ENCODE data around the gene NCF4.

DNA sequence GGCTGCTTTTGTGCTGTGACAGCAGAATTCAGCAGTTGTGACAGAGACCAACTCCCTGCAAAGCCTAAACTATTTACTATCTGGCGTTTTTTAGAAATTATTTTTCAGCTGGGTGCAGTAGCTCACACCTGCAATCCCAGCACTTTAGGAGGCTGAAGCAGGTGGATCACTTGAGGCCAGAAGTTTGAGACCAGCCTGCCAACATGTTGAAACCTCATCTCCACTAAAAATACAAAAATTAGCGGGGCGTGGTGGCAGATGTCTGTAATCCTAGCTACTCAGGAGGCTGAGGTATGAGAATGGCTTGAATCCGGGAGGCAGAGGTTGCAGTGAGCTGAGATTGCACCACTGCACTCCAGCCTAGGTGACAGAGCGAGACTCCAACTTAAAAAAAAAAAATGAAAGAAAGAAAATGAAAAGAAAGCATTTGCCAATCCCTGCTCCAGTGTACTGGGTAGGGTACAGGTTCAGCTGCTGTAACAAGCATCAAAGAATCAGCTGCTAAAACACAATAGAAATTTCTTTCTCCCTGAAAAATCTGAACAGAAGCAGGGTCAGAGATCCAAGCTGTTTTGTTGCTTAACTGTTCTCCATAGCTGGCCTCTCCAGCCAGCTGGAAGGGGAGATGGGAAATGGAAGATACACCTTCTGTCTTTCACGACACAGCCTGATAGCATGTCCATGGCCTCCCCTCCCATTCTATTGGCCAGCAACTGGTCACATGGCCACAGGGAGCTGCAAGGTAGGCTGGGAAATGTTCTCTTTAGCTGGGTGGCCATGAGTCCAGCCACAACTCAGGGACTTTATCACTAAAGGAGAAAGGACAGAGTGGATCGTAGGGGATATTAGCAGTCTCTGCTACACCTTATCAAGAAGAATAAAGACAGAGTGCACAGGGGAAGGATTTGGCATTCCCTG is 8.5 kb upstream of the NCF4 start:
- TF ChIP-seq, protein P1, sequence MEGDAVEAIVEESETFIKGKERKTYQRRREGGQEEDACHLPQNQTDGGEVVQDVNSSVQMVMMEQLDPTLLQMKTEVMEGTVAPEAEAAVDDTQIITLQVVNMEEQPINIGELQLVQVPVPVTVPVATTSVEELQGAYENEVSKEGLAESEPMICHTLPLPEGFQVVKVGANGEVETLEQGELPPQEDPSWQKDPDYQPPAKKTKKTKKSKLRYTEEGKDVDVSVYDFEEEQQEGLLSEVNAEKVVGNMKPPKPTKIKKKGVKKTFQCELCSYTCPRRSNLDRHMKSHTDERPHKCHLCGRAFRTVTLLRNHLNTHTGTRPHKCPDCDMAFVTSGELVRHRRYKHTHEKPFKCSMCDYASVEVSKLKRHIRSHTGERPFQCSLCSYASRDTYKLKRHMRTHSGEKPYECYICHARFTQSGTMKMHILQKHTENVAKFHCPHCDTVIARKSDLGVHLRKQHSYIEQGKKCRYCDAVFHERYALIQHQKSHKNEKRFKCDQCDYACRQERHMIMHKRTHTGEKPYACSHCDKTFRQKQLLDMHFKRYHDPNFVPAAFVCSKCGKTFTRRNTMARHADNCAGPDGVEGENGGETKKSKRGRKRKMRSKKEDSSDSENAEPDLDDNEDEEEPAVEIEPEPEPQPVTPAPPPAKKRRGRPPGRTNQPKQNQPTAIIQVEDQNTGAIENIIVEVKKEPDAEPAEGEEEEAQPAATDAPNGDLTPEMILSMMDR (IDR thresholded peaks at IDR 0.05) = no peak
- TF ChIP-seq POLR2A (IDR thresholded peaks at IDR 0.05) = no peak

Data from esophagus squamous epithelium (tissue), 4 donors.